ENCODE results near the gene CEACAM21. TPM values are rescaled to one million over a fixed set of nuclear protein-coding genes. Genes with fewer than 3 reads are reported as not detected.

The CEACAM21 gene
- total RNA-seq, 8 experiments from 2014 or later: 0.14 to 1.3 TPM; not detected in 6

DNA sequence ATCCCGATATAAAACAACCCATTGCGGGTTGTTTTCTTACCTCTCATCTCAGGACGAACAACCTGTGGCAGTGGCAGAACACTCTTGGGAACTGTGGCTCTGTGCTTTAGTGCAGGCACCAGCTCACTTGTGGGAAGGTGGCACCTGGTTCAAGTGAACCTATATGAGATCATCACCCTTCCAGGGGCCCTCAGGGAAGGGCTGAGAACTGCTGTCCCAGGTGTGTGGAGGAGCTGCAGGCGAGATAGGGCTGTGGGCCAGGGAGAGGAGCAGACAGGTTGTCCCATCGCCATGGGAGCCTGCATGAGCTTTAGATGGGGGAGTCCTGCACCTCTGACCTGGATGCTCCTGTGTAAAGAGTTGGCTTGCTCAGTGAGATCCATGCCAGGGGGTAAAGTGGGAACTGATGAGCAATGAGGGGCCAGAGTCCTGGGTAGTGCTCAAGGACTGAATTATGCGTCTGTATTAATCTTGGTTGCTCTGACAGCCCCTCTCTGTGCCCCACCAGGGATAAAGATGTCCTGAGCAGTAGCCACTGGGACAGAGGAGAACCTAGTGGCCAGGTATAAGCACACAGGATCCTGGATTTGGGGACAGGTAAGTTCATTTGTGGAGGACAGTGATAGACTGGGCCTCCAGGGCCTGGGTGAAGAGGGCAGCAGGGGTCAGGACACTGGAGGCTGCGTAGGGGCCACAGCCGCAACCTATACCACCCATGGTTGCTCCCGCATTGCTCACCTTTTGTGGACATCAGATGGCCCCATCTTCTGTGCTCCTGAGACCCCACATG is 42.2 kb downstream of the CEACAM21 start:
- in situ Hi-C loops (cut with MboI; ENCODE audit: low pct_unique_long_range_greater_than_20kb in 2 of 9, low sequenced_read_pairs in 9 of 9, unreplicated experiment in 9 of 9): no loop called here

DNA sequence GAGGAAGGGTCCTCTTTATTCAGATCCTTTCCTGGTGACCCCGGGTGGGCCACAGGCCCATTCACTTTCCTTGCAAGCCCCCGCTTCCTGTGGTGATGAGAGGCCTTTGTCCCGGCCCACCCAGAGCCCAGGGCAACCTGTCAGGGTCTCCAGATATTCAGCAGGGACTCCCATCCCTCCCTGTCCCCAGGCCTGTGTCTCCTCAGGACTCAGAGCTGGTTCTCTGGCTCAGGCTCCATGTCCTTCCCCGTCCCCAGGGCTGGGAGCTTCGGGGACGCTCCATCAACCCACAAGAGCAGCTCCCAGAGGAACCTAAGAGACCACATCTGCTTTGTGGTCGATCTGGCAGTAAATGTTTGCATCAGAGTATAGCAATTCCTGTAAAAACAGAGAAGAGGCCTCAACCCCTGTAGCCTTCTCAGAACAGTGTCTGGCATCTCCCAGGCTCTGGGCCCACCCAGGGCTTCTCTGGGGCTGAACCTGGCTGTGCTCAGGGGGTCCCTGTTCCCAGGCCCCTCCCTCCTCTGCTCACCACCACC is 43.1 kb downstream of the CEACAM21 start:
- ATAC-seq (replicated peaks in 6 of 8): no peak
- in situ Hi-C loops (cut with MboI; ENCODE audit: low pct_unique_long_range_greater_than_20kb in 2 of 9, low sequenced_read_pairs in 9 of 9, unreplicated experiment in 9 of 9): no loop called here
- 0 to 14% (median 0%) methylated on average over 1 of the region's 7 CpGs; no CpG with 5 or more reads in 6 of the 10 experiments for WGBS, 10 experiments
- Histone ChIP-seq H3K4me3 (no peak overlapping the region), H3K4me1 (replicated peaks in 1 of 2) (no peaks in the 10 kb centered on the region), H3K27ac (no peak overlapping the region)

More for the DNA sequence above, 42.2 kb downstream of the CEACAM21 start:
- no peak overlapping the region for H3K4me3 ChIP-seq
- 0 to 60% (median 32%) methylated on average over 1 to 6 of the region's 9 CpGs; no CpG with 5 or more reads in 5 of the 10 experiments for WGBS, 10 experiments
- no peak overlapping the region for H3K27ac ChIP-seq
- no peaks in the 10 kb centered on the region for H3K4me1 ChIP-seq (replicated peaks in 1 of 2)
- ATAC-seq (replicated peaks in 6 of 8): no peak

DNA sequence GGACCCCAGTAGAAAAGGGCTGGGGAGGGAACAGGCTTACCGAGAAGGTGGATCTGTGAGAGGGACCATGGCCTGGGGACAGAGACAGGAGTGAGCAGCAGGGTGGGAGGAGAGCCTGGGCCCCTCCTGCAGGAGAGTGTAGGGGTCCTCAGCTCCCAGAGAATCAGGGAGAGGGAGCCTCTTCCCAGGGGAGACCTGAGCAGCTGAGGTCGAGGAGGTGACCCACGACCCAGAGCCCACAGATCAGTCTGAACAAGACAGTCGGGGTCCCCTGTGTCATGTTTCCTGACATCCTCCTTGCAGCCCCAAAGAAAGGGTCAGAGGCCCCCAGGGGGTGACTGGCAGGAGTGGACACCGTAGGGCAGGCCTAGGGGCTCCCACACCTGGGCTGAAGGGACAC is 44.2 kb downstream of the CEACAM21 start:
- H3K27ac ChIP-seq: no peak overlapping the region
- WGBS, 10 experiments: 33 to 67% (median 37%) methylated on average over 1 to 3 of the region's 5 CpGs; no CpG with 5 or more reads in 6 of the 10 experiments
- in situ Hi-C loops (cut with MboI; ENCODE audit: low pct_unique_long_range_greater_than_20kb in 2 of 9, low sequenced_read_pairs in 9 of 9, unreplicated experiment in 9 of 9): no loop called here
- no peak for ATAC-seq (replicated peaks in 6 of 8)
- H3K4me3 ChIP-seq: no peak overlapping the region
- no peaks in the 10 kb centered on the region for H3K4me1 ChIP-seq (replicated peaks in 1 of 2)

- ATAC-seq (replicated peaks in 6 of 8): peak in 1 of 8 experiments; percentile 44
- in situ Hi-C loops (cut with MboI; ENCODE audit: low pct_unique_long_range_greater_than_20kb in 2 of 9, low sequenced_read_pairs in 9 of 9, unreplicated experiment in 9 of 9): no loop called here
- no peak overlapping the region for H3K27ac ChIP-seq
- H3K4me3 ChIP-seq: no peak overlapping the region
- WGBS, 10 experiments: 0% methylated on average over 1 of the region's 4 CpGs; no CpG with 5 or more reads in 9 of the 10 experiments
- H3K4me1 ChIP-seq (replicated peaks in 1 of 2): no peaks in the 10 kb centered on the region
These were observed 45.3 kb downstream of the CEACAM21 start for GRCh38 chr19:41621226-41621625.

DNA sequence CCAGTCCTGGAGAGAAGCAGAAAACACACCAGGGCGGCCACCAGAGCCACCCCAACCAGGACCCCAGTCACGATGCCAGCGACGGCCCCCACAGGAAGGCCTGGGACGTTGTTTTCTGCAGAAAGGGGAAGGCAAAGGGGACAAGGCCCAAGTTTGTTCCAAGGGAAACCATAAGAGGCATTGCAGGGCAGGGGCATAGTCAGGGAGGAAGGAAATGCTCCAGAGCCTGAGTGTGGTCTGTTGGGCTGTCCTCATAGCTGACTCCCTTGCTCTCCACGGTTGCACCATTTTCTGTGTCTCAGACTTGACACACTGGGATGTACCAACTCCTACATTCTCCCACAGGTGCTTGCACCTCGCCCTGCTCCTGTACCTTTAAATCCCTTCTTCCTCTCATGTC is 45.7 kb downstream of the CEACAM21 start:
- in situ Hi-C loops (cut with MboI; ENCODE audit: low pct_unique_long_range_greater_than_20kb in 2 of 9, low sequenced_read_pairs in 9 of 9, unreplicated experiment in 9 of 9): no loop called here
- no peak for ATAC-seq (replicated peaks in 6 of 8)
- H3K27ac ChIP-seq: no peak overlapping the region
- no peak overlapping the region for H3K4me3 ChIP-seq
- 0 to 50% (median 19%) methylated on average over 1 to 6 of the region's 7 CpGs; no CpG with 5 or more reads in 4 of the 10 experiments for WGBS, 10 experiments
- H3K4me1 ChIP-seq (replicated peaks in 1 of 2): no peaks in the 10 kb centered on the region

GRCh38 chr19:41623360-41623759 is 47.4 kb downstream of the CEACAM21 start:
- in situ Hi-C loops (cut with MboI; ENCODE audit: low pct_unique_long_range_greater_than_20kb in 2 of 9, low sequenced_read_pairs in 9 of 9, unreplicated experiment in 9 of 9): no loop called here
- Histone ChIP-seq H3K4me1 (replicated peaks in 1 of 2) (no peaks in the 10 kb centered on the region), H3K4me3 (no peak overlapping the region), H3K27ac (no peak overlapping the region)
- no peak for ATAC-seq (replicated peaks in 6 of 8)
- WGBS, 10 experiments: 0 to 60% (median 33%) methylated on average over 1 to 4 of the region's 4 CpGs; no CpG with 5 or more reads in 5 of the 10 experiments

DNA sequence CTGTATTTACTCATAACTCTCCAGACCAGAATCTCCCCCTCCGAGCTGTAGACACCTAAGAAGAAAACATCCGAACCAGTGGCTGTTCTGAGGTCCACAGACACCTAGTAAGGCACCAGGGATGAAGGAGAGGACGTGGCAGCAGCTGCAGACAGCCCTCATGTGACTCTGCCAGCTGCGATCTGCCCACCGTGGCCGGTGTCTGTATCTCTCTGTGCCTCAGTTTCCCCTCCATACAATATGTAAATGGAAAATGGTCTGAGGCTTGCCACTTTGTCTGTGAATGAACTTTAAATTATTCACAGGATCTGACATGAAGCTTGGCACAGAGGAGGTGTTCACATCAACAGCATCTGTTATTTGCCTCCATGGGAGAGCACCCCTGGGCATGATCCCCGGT is 48.5 kb downstream of the CEACAM21 start:
- Histone ChIP-seq H3K4me3 (no peak overlapping the region), H3K27ac (no peak overlapping the region), H3K4me1 (replicated peaks in 1 of 2) (no peaks in the 10 kb centered on the region)
- 0 to 43% (median 16%) methylated on average over 1 to 6 of the region's 7 CpGs; no CpG with 5 or more reads in 4 of the 10 experiments for WGBS, 10 experiments
- ATAC-seq (replicated peaks in 6 of 8): no peak
- in situ Hi-C loops (cut with MboI; ENCODE audit: low pct_unique_long_range_greater_than_20kb in 2 of 9, low sequenced_read_pairs in 9 of 9, unreplicated experiment in 9 of 9): no loop called here

DNA sequence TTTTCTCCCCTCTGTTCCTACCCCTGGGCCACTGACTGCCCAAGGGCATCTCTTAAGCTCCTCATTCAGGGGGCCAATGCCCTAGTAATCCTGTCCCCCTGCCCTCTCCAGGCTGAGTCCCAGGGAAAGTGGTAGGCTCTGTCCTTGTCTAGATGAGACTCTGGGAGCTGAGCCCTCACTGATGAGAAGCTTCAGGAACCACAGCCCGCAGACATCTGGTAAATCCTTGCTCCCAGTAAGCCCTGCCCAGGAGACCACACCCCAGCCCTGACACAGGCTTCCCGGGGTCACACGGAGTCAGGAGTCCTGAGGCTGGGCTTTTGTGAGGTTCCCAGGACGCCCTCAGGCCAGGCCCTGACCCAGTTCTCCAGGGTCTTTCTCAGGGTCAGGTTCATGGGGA is 49.0 kb downstream of the CEACAM21 start:
- Histone ChIP-seq H3K27ac (no peak overlapping the region), H3K4me3 (no peak overlapping the region), H3K4me1 (replicated peaks in 1 of 2) (no peaks in the 10 kb centered on the region)
- WGBS, 10 experiments: 20% methylated on average over 2 of the region's 4 CpGs; no CpG with 5 or more reads in 9 of the 10 experiments
- ATAC-seq (replicated peaks in 6 of 8): peak in 3 of 8 experiments; percentile 72 to 92 (median 87)
- in situ Hi-C loops (cut with MboI; ENCODE audit: low pct_unique_long_range_greater_than_20kb in 2 of 9, low sequenced_read_pairs in 9 of 9, unreplicated experiment in 9 of 9): no loop called here

DNA sequence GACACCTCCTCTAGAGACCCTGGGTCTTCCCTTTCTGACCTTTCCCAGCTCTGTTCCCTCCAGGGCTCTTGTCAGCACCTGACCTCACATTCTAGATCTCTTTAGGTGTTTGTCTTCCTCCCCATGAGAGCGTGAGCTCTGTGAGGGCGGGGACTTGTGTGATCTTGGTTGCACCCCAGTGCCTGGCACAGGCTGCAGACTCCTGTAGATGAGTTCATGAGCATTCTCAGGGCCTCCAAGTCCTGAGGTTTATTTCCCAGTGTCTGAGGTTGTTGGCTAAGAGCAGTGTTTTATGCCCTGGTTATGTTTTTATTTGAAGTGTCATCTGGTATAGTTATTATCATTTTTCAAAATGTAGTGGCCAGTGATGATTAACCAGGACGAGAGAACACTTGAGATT is 50.3 kb downstream of the CEACAM21 start:
- H3K27ac ChIP-seq: no peak overlapping the region
- ATAC-seq (replicated peaks in 6 of 8): no peak
- no peak overlapping the region for H3K4me3 ChIP-seq
- WGBS, 10 experiments: 0 to 40% (median 6%) methylated on average over 1 to 3 of the region's 3 CpGs; no CpG with 5 or more reads in 5 of the 10 experiments
- no peaks in the 10 kb centered on the region for H3K4me1 ChIP-seq (replicated peaks in 1 of 2)
- in situ Hi-C loops (cut with MboI; ENCODE audit: low pct_unique_long_range_greater_than_20kb in 2 of 9, low sequenced_read_pairs in 9 of 9, unreplicated experiment in 9 of 9): no loop called here

DNA sequence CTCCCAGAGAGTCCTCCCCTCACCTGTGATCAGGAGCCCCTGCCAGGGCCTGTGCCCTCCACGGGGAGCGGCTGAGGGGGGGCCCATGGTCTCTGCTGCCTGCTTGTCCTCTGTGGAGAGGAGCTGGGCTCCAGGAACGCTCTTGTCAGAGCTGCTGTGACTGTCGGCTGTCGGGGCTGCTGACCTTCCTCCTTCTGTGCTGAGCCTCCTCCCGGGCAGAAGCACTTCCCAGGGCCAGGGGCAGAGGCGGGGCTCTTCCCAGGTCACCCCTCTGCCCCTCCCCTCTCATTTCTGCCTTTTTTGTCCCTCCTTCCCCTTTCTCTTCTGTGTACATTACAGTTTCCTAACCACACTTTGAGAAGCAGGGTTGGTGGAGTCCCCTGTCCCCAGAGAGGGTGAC is 50.9 kb downstream of the CEACAM21 start, which contains the start of gene CEACAM4:
Gene CEACAM4 (minus strand): TSS at position 198 of the 400 bp plus-strand sequence. CDS start 111 bp downstream, at position 87.
- no peak for ATAC-seq (replicated peaks in 6 of 8)
- Histone ChIP-seq H3K4me1 (replicated peaks in 1 of 2) (no peaks in the 10 kb centered on the region), H3K4me3 (no peak within 1 kb of the TSS), H3K27ac (no peak within 1 kb of the TSS)
- in situ Hi-C loops (cut with MboI; ENCODE audit: low pct_unique_long_range_greater_than_20kb in 2 of 9, low sequenced_read_pairs in 9 of 9, unreplicated experiment in 9 of 9): no loop called here
- WGBS, 10 experiments: 0 to 8% (median 0%) methylated on average over 1 to 3 of the region's 7 CpGs; no CpG with 5 or more reads in 7 of the 10 experiments

DNA sequence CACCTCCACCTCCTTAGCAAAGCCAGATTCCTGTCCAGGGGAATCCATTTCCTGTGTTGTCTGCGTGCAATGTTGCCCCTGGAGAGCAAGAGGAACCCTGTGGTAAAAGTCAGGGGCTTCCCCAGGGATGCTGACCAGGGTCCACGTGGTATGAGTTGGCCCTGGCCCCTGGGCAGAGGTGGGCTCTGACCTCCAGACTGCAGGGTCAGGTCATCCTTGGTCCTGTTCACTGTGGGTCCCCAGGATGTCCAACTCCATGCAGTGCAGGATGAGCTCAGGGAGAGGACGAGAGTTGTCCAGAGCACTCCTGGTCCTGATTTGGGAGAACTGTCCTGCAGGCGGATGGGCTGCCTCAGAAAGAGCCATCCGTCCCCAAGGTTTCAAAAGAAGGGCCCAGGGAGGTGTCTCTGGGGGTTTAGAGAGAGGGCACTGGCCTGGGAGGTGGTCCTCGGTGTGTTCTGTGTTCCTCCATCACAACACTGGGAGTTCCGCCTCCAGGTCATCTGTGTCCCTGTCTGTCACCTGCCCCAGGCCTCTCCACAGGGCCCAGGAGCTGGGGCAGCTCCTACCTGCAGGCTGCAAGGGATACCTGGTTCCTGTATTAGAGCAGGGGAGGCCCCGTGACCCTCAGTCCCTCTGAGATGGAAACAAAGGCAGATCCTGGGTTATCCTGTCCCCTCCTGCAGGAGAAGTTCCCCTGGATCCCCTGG is 52.2 kb downstream of the CEACAM21 start:
- no peak overlapping the region for H3K4me3 ChIP-seq
- H3K4me1 ChIP-seq (replicated peaks in 1 of 2): no peaks in the 10 kb centered on the region
- H3K27ac ChIP-seq: no peak overlapping the region
- ATAC-seq (replicated peaks in 6 of 8): no peak
- in situ Hi-C loops (cut with MboI; ENCODE audit: low pct_unique_long_range_greater_than_20kb in 2 of 9, low sequenced_read_pairs in 9 of 9, unreplicated experiment in 9 of 9): no loop called here
- 0 to 67% (median 30%) methylated on average over 1 to 4 of the region's 8 CpGs; no CpG with 5 or more reads in 4 of the 10 experiments for WGBS, 10 experiments
